GM12875 (cell line): ENCODE measurements around the gene FAM114A2.
"Not testable (repeated sequence)": the region's sequence is repeated elsewhere in the genome, so short reads cannot be mapped to it uniquely, and the experiment has no call there.

Experiments used
- H3K4me3 ChIP-seq: one replicate; pipeline ENCODE4 v1.5.1; 2011; ENCODE audit warnings: low read depth, low read length, control low read depth
- CTCF ChIP-seq: IDR thresholded peaks from 2 replicates; pipeline ENCODE4 v1.5.1; 2011; ENCODE audit warnings: low read depth, mild to moderate bottlenecking, control low read depth, inconsistent platforms, low read length, moderate library complexity, borderline replicate concordance; ENCODE audit not compliant: insufficient read depth

FAM114A2 gene

GRCh38 chr5:154034944-154035343 lies 3.8 kb downstream of the FAM114A2 start:
- H3K4me3 ChIP-seq = no peak overlapping the region
- TF ChIP-seq CTCF = no peak

- TF ChIP-seq CTCF = no peak
- H3K4me3 ChIP-seq = no peak overlapping the region
These were observed 6.7 kb downstream of the FAM114A2 start for GRCh38 chr5:154031937-154032489.

GRCh38 chr5:154025951-154026350 lies 12.8 kb downstream of the FAM114A2 start:
- no peak for TF ChIP-seq CTCF
- H3K4me3 ChIP-seq = no peak overlapping the region

- H3K4me3 ChIP-seq = not testable (repeated sequence)
These were observed 19.8 kb downstream of the FAM114A2 start for GRCh38 chr5:154018919-154019318.

- H3K4me3 ChIP-seq = no peak overlapping the region
- no peak for TF ChIP-seq CTCF
These were observed 23.5 kb downstream of the FAM114A2 start for GRCh38 chr5:154015071-154015693.

GRCh38 chr5:154010660-154011059 lies 28.1 kb downstream of the FAM114A2 start:
- H3K4me3 ChIP-seq = no peak overlapping the region
- no peak for TF ChIP-seq CTCF

- H3K4me3 ChIP-seq = no peak overlapping the region
- TF ChIP-seq CTCF = no peak
These were observed 33.1 kb downstream of the FAM114A2 start for GRCh38 chr5:154005648-154006047.
